ENCODE results near the gene DGAT2L6.

- TF ChIP-seq CTCF (IDR thresholded peaks at IDR 0.05; ENCODE audit: low read length) (no peak), EZH2 (optimal IDR thresholded peaks at IDR 0.05; ENCODE audit: low read depth, low read length) (no peak), EZH2phosphoT487 (IDR thresholded peaks at IDR 0.05; ENCODE audit: low read length) (no peak)
These were observed 67.6 kb downstream of the DGAT2L6 start for GRCh38 chrX:70244881-70245280.
